ENCODE results near the gene SPATS2.

DNA sequence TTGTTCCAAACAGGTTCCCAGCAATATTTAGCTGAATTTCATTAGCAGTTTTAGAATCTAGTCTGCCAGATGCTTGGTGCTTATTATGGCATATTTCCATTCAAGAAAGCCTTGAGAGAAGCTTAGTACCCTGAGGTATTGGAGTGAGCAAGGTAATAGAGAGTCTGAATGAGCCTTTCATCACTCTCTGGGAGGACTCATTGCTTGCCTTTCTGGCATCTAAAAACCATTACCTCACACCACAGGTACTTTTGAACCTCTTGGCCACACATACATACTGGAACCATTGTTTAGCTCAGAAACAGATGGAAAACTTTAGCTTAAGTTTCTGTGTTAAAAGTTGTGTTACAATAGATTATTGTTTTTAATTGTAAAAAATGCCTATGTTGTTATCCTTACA lies 144.1 kb downstream of the SPATS2 start:
- TF ChIP-seq, protein P1, sequence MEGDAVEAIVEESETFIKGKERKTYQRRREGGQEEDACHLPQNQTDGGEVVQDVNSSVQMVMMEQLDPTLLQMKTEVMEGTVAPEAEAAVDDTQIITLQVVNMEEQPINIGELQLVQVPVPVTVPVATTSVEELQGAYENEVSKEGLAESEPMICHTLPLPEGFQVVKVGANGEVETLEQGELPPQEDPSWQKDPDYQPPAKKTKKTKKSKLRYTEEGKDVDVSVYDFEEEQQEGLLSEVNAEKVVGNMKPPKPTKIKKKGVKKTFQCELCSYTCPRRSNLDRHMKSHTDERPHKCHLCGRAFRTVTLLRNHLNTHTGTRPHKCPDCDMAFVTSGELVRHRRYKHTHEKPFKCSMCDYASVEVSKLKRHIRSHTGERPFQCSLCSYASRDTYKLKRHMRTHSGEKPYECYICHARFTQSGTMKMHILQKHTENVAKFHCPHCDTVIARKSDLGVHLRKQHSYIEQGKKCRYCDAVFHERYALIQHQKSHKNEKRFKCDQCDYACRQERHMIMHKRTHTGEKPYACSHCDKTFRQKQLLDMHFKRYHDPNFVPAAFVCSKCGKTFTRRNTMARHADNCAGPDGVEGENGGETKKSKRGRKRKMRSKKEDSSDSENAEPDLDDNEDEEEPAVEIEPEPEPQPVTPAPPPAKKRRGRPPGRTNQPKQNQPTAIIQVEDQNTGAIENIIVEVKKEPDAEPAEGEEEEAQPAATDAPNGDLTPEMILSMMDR (IDR thresholded peaks at IDR 0.05) = no peak
- TF ChIP-seq POLR2A (IDR thresholded peaks at IDR 0.05) = no peak

All from testis (tissue), 2 donors.